Measurements from ENCODE around the gene PTPRM. TPM values are rescaled to one million over a fixed set of nuclear protein-coding genes. Genes with fewer than 3 reads are reported as not detected.
A peak's percentile ranks its signal among the peaks of the same experiment; 100 is the strongest.

Gene PTPRM
- total and polyA plus RNA-seq, 2 of the 8 experiments (the other 6 are each of a cell fraction or from before 2014, with no cell fraction given): 4.1 to 7.0 TPM

GRCh38 chr18:7532942-7533341 is 34.2 kb upstream of the PTPRM start:
- no peak overlapping the region for H4K91ac ChIP-seq (replicated peaks; ENCODE audit: insufficient read length, low read length)
- 80% methylated on average over 4 of the region's 4 CpGs; no CpG with 5 or more reads in 1 of the 2 experiments for WGBS, 2 experiments (ENCODE audit: extremely low coverage in 1 of 2, insufficient coverage in 1 of 2, insufficient read length in 1 of 2, insufficient replicate concordance in 2 of 2, low coverage in 1 of 2, low lambda C conversion rate in 2 of 2, missing lambda C conversion rate in 1 of 2)
- no peak overlapping the region for H4K8ac ChIP-seq (ENCODE audit: extremely low read depth, insufficient read depth, low read length)
- H3K14ac ChIP-seq (ENCODE audit: insufficient read length): no peak overlapping the region
- FAIRE-seq (peak; percentile 28), DNase-seq (ENCODE audit: low read depth in 1 of 2, low spot score in 2 of 2) (no peak)
- no peaks in the 10 kb centered on the region for H3K79me2 ChIP-seq (ENCODE audit: control insufficient read depth in 1 of 2, insufficient read depth in 2 of 2, low read length in 2 of 2)
- H3K18ac ChIP-seq (ENCODE audit: extremely low read depth, low read length): no peak overlapping the region
- CTCF ChIA-PET (ENCODE audit: partially characterized antibody): interaction anchor here (0.6 to 1.3 kb wide), 3 partner anchors 18 to 280 kb away, joined by 3 read pairs; no protein-coding TSS in a partner anchor
- H3K4ac ChIP-seq (replicated peaks; ENCODE audit: insufficient read length, low read depth, low read length): no peak overlapping the region
- H2AK5ac ChIP-seq (ENCODE audit: low read depth, low read length): no peak overlapping the region
- H3K4me3 ChIP-seq (ENCODE audit: extremely low read depth in 1 of 4, insufficient read depth in 2 of 4, low read depth in 3 of 4, low read length in 4 of 4): no peak overlapping the region
- no peak overlapping the region for H3K27ac ChIP-seq (ENCODE audit: low read depth, low read length)
- H3K27me3 ChIP-seq (replicated peaks in 1 of 4; ENCODE audit: control insufficient read depth in 3 of 4, extremely low read depth in 1 of 4, insufficient read depth in 3 of 4, low read length in 3 of 4): no peaks in the 10 kb centered on the region
- no peak overlapping the region for H4K5ac ChIP-seq (ENCODE audit: insufficient read length, low read depth, low read length)
- no peak overlapping the region for H2BK15ac ChIP-seq (ENCODE audit: low read length)
- H3K23me2 ChIP-seq (ENCODE audit: low read depth, low read length): no peaks in the 10 kb centered on the region
- H2BK5ac ChIP-seq (ENCODE audit: low read depth, low read length): no peak overlapping the region
- H3K4me2 ChIP-seq (ENCODE audit: insufficient read depth in 1 of 2, low read depth in 2 of 2, low read length in 2 of 2): no peak overlapping the region
- H2BK12ac ChIP-seq (ENCODE audit: low read depth, low read length): no peak overlapping the region
- H3K4me1 ChIP-seq (replicated peaks in 1 of 4; ENCODE audit: control insufficient read depth in 3 of 4, insufficient read depth in 4 of 4, low read length in 3 of 4): peaks cover 0 to 2% (median 0%) of the 10 kb centered on the region in 4 experiments; a peak in 2 of 7 replicates
- H3K23ac ChIP-seq (ENCODE audit: insufficient read length): no peak overlapping the region
- no peak overlapping the region for H2BK120ac ChIP-seq (replicated peaks; ENCODE audit: low read depth, low read length)
- no peak overlapping the region for H2BK20ac ChIP-seq (ENCODE audit: low read length)
- TF ChIP-seq MAFK (IDR thresholded peaks at IDR 0.05; ENCODE audit: low read depth, low read length): no peak
- no peak for TF ChIP-seq RBBP5 (IDR thresholded peaks at IDR 0.05; ENCODE audit: borderline replicate concordance, low read depth, low read length)
- no peak for TF ChIP-seq ATF3 (IDR thresholded peaks at IDR 0.05; ENCODE audit: insufficient read depth, low read depth, low read length)
- TF ChIP-seq CREB1 (IDR thresholded peaks at IDR 0.05): no peak
- TF ChIP-seq MAX (IDR thresholded peaks at IDR 0.05): no peak
- TF ChIP-seq BACH1 (IDR thresholded peaks at IDR 0.05; ENCODE audit: low read length): no peak
- no peak for TF ChIP-seq TBP (IDR thresholded peaks at IDR 0.05; ENCODE audit: low read depth, low read length)
- TF ChIP-seq HDAC6 (IDR thresholded peaks at IDR 0.05; ENCODE audit: low read depth, low read length): no peak
- TF ChIP-seq TAF7 (optimal IDR thresholded peaks at IDR 0.05; ENCODE audit: borderline replicate concordance, low read depth, low read length): no peak
- H3K9ac ChIP-seq (replicated peaks in 1 of 4; ENCODE audit: extremely low read depth in 1 of 4, low read depth in 3 of 4, low read length in 3 of 4): no peak overlapping the region
- H2AFZ ChIP-seq (ENCODE audit: low read length): peak overlapping the region; percentile 76; the same call in 1 of the 2 replicates
- H3K56ac ChIP-seq (replicated peaks; ENCODE audit: insufficient read length, low read depth, low read length): no peak overlapping the region
- H4K20me1 ChIP-seq (replicated peaks in 1 of 2; ENCODE audit: control insufficient read depth in 1 of 2, insufficient read depth in 2 of 2, low read length in 2 of 2): no peaks in the 10 kb centered on the region
- POLR2A ChIA-PET (ENCODE audit: partially characterized antibody): no interaction called here
- no peaks in the 10 kb centered on the region for H3K79me1 ChIP-seq (ENCODE audit: low read depth, low read length)
- H3K36me3 ChIP-seq (ENCODE audit: control insufficient read depth in 2 of 4, insufficient read depth in 4 of 4, low read length in 3 of 4): no peaks in the 10 kb centered on the region
- peaks cover 0 to 3% of the 10 kb centered on the region in 2 experiments; a peak in 1 of 4 replicates for H3K9me3 ChIP-seq (ENCODE audit: insufficient read depth in 2 of 2, low read depth in 1 of 2, low read length in 1 of 2)
